Osteocyte (in vitro differentiated cells): Measurements from ENCODE around the gene DPH6. TPM values are rescaled to one million over a fixed set of nuclear protein-coding genes. Genes with fewer than 3 reads are reported as not detected.
A peak's percentile ranks its signal among the peaks of the same experiment; 100 is the strongest.
"Not testable (repeated sequence)": the region's sequence is repeated elsewhere in the genome, so short reads cannot be mapped to it uniquely, and the experiment has no call there.

Experiments
- DNase-seq: peaks from one replicate; pipeline ENCODE4 v3.0.0; 2021; ENCODE audit warnings: mixed read lengths; ENCODE audit not compliant: unreplicated experiment; ENCODE audit errors: extremely low spot score
- H3K27ac Mint-ChIP-seq: one replicate; pipeline ENCODE4 v1.8.0; 2021; ENCODE audit warnings: mild to moderate bottlenecking, mixed read lengths; ENCODE audit not compliant: unreplicated experiment
- H3K27me3 Mint-ChIP-seq: one replicate; pipeline ENCODE4 v1.8.0; 2021; ENCODE audit warnings: mixed read lengths; ENCODE audit not compliant: unreplicated experiment
- H3K36me3 Mint-ChIP-seq: one replicate; pipeline ENCODE4 v1.8.0; 2021; ENCODE audit warnings: mixed read lengths; ENCODE audit not compliant: unreplicated experiment
- H3K4me1 Mint-ChIP-seq: one replicate; pipeline ENCODE4 v1.8.0; 2021; ENCODE audit warnings: mixed read lengths; ENCODE audit not compliant: unreplicated experiment
- H3K4me3 Mint-ChIP-seq: one replicate; pipeline ENCODE4 v1.8.0; 2021; ENCODE audit warnings: mild to moderate bottlenecking, moderate library complexity, mixed read lengths; ENCODE audit not compliant: unreplicated experiment
- H3K9me3 Mint-ChIP-seq: one replicate; pipeline ENCODE4 v1.8.0; 2021; ENCODE audit warnings: mixed read lengths; ENCODE audit not compliant: unreplicated experiment
- long read RNA-seq: library from polyadenylated mRNA; unstranded; transcript quantifications from one replicate; pipeline ENCODE4 v2.0.0, GENCODE V29; 2021
- total RNA-seq: library from RNA; stranded (reverse); gene quantifications from 2 replicates; pipeline ENCODE4 v1.2.1, GENCODE V29; 2021
- TF ChIP-seq, protein P1 (sequence below): fragments of 200-600 bp; sonication (generic); IDR thresholded peaks from 2 replicates; pipeline ENCODE4 v1.5.0; 2021; ENCODE audit warnings: antibody characterized with exemption, mild to moderate bottlenecking, moderate library complexity

DPH6 gene
- 14.3 and 15.8 TPM in 2 replicates for total RNA-seq
- long read RNA-seq, transcript DPH6-201 (9 exons, 2,099 nt), result major isoform, 14 of 34 reads
- long read RNA-seq, partial matches to known transcripts, result 7 of 34 reads
- long read RNA-seq, other reads (novel, unspliced or antisense), result 10 of 34 reads

- peak within 1 kb of the TSS; percentile 97 for H3K27ac Mint-ChIP-seq
- TF ChIP-seq, protein P1, sequence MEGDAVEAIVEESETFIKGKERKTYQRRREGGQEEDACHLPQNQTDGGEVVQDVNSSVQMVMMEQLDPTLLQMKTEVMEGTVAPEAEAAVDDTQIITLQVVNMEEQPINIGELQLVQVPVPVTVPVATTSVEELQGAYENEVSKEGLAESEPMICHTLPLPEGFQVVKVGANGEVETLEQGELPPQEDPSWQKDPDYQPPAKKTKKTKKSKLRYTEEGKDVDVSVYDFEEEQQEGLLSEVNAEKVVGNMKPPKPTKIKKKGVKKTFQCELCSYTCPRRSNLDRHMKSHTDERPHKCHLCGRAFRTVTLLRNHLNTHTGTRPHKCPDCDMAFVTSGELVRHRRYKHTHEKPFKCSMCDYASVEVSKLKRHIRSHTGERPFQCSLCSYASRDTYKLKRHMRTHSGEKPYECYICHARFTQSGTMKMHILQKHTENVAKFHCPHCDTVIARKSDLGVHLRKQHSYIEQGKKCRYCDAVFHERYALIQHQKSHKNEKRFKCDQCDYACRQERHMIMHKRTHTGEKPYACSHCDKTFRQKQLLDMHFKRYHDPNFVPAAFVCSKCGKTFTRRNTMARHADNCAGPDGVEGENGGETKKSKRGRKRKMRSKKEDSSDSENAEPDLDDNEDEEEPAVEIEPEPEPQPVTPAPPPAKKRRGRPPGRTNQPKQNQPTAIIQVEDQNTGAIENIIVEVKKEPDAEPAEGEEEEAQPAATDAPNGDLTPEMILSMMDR, result peak; percentile 1
- H3K36me3 Mint-ChIP-seq, result peaks cover 14% of the 10 kb centered on the region
- peak; percentile 93 for DNase-seq
- peaks cover 30% of the 10 kb centered on the region for H3K4me1 Mint-ChIP-seq
- H3K4me3 Mint-ChIP-seq, result peak within 1 kb of the TSS; percentile 88
- peaks cover 10% of the 10 kb centered on the region for H3K9me3 Mint-ChIP-seq
- no peaks in the 10 kb centered on the region for H3K27me3 Mint-ChIP-seq
Measured at GRCh38 chr15:35545824-35546510, at the start of gene DPH6. Gene DPH6 (minus strand): TSS chr15:35546165. CDS start chr15:35546141, 24 bp downstream.

GRCh38 chr15:35595656-35596055 is 49.7 kb upstream of the DPH6 start:
- Mint-ChIP-seq H3K4me3 (no peak overlapping the region), H3K4me1 (no peaks in the 10 kb centered on the region), H3K27me3 (no peaks in the 10 kb centered on the region), H3K9me3 (peaks cover 4% of the 10 kb centered on the region), H3K36me3 (no peaks in the 10 kb centered on the region), H3K27ac (no peak overlapping the region)
- TF ChIP-seq, protein P1, result no peak
- DNase-seq, result no peak

DNA sequence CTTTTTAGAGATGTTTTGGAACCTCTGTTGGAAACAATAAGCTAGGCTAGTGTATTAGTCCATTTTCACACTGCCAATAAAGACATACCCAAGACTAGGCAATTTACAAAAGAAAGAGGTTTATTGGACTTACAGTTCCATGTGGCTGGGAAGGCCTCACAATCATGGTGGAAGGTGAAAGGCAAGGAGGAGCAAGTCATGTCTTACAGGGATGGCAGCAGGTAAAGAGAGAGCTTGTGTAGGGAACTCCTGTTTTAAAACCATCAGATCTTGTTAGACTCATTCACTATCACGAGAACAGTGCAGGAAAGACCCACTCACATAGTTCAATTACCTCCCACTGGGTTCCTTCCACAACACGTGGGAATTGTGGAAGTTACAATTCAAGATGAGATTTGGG is 46.0 kb upstream of the DPH6 start:
- not testable (repeated sequence) for H3K36me3 Mint-ChIP-seq, H3K4me3 Mint-ChIP-seq, H3K27me3 Mint-ChIP-seq, H3K9me3 Mint-ChIP-seq, DNase-seq, H3K4me1 Mint-ChIP-seq, H3K27ac Mint-ChIP-seq

DNA sequence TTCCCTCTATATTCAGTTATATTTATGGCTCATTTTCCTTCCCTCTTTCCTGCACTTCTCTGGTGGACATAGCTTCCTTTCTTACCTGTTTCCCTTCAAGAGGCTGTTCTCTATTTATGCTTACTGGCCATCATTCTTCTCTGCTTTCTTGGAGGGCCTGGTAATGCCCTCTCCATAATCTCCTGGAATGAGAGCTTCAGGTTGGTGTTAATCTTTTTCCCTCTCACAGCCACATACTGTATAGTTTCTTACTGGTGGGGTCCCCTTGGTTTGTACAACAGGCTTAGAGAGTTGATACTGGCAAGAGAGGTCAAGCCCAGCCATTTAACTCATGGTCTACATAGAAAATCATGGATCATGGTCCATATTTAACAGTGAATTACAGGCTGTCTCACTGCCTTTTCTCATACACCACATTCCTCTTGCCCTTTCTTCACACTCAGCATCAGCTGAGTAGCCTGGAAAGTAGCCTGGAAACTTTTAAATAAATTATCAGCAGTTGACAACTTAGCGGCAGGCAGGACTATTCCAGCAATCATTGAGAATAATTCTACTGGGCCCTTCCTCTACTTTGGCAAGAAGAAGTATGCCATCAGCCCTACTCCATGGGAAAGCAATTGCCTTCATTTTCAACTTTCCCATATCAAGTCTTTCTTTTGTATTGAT is 38.0 kb upstream of the DPH6 start:
- no peak for DNase-seq
- Mint-ChIP-seq H3K27me3 (no peaks in the 10 kb centered on the region), H3K4me1 (no peaks in the 10 kb centered on the region), H3K36me3 (no peaks in the 10 kb centered on the region), H3K27ac (no peak overlapping the region), H3K9me3 (no peaks in the 10 kb centered on the region), H3K4me3 (no peak overlapping the region)
- TF ChIP-seq, protein P1, result no peak

DNA sequence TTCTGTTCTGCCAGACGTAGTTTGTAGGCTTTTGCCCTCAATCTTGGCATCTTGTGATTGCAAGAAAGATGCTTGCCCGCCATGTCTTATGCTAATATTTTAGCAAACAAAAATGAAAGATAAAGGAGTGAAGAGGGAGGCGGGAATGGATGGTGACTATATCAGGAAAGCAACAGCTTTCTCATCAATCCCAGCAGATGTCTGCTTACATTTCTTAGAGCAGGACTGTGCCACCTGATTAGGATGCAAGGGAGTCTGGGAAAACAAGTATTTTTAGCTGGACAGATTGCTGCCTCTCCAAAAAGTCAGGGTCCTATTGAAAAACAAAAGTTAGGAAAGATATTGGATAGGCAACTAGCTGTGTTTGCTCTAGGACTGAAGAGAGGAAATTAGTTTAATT is 34.6 kb upstream of the DPH6 start:
- H3K4me1 Mint-ChIP-seq, result peaks cover 4% of the 10 kb centered on the region
- no peak overlapping the region for H3K27ac Mint-ChIP-seq
- TF ChIP-seq, protein P1, result no peak
- no peaks in the 10 kb centered on the region for H3K27me3 Mint-ChIP-seq
- H3K9me3 Mint-ChIP-seq, result no peaks in the 10 kb centered on the region
- no peak overlapping the region for H3K4me3 Mint-ChIP-seq
- H3K36me3 Mint-ChIP-seq, result no peaks in the 10 kb centered on the region
- no peak for DNase-seq
